Mesenchymal stem cell (in vitro differentiated cells and primary cell): ENCODE measurements around the gene TOPBP1.

Source experiments
- DNase-seq: peaks from one replicate; pipeline ENCODE4 v3.0.0-alpha.2; 2013
- H2AFZ ChIP-seq: one replicate; pipeline ENCODE4 v1.6.1; 2013; ENCODE audit warnings: low read depth, mild to moderate bottlenecking, control low read depth, inconsistent platforms, low read length, moderate library complexity
- H2AK5ac ChIP-seq: 2 replicates; pipeline ENCODE4 v1.6.1; 2013; ENCODE audit warnings: low read length, moderate library complexity, mild to moderate bottlenecking, inconsistent platforms; ENCODE audit not compliant: severe bottlenecking
- H2BK120ac ChIP-seq: one replicate; pipeline ENCODE4 v1.6.1; 2013; ENCODE audit warnings: low read depth, mild to moderate bottlenecking, inconsistent platforms, low read length, moderate library complexity
- H2BK12ac ChIP-seq, 2 experiments: one replicate each; pipeline ENCODE4 v1.6.1; 2013; ENCODE audit warnings: inconsistent platforms in 2 of 2, low read length in 2 of 2, mild to moderate bottlenecking in 2 of 2, moderate library complexity in 2 of 2, control low read depth in 1 of 2
- H2BK15ac ChIP-seq: one replicate; pipeline ENCODE4 v1.6.1; 2013; ENCODE audit warnings: mild to moderate bottlenecking, low read depth, inconsistent platforms; ENCODE audit not compliant: poor library complexity, severe bottlenecking
- H2BK5ac ChIP-seq: 2 replicates; pipeline ENCODE4 v1.6.1; 2013; ENCODE audit warnings: low read depth, mild to moderate bottlenecking, low read length, control low read depth, inconsistent platforms; ENCODE audit not compliant: poor library complexity, severe bottlenecking
- H3K14ac ChIP-seq, 2 experiments: one replicate each; pipeline ENCODE4 v1.6.1; 2013; ENCODE audit warnings: inconsistent platforms in 2 of 2, low read length in 2 of 2, control low read depth in 1 of 2, mild to moderate bottlenecking in 1 of 2, moderate library complexity in 1 of 2
- H3K18ac ChIP-seq, 2 experiments: one replicate each; pipeline ENCODE4 v1.6.1; 2013; ENCODE audit warnings: inconsistent platforms in 2 of 2, low read length in 2 of 2, control low read depth in 1 of 2, low read depth in 1 of 2, mild to moderate bottlenecking in 1 of 2
- H3K23ac ChIP-seq, 2 experiments: one replicate each; pipeline ENCODE4 v1.6.1; 2013; ENCODE audit warnings: inconsistent platforms in 2 of 2, low read length in 2 of 2, mild to moderate bottlenecking in 2 of 2, moderate library complexity in 2 of 2, control low read depth in 1 of 2
- H3K27ac ChIP-seq: 2 replicates; pipeline ENCODE4 v1.5.1; 2013; ENCODE audit warnings: mild to moderate bottlenecking, moderate library complexity, low read length, control low read depth, inconsistent platforms; ENCODE audit not compliant: poor library complexity, severe bottlenecking
- H3K27me3 ChIP-seq, 2 experiments: 2 replicates each; pipeline versions ENCODE4 v1.6.1 to v1.7.0; 2013; ENCODE audit warnings: low read length in 2 of 2, mild to moderate bottlenecking in 2 of 2, moderate library complexity in 2 of 2, control low read depth in 1 of 2, inconsistent platforms in 1 of 2; ENCODE audit not compliant: control insufficient read depth in 1 of 2, insufficient read depth in 1 of 2
- H3K36me3 ChIP-seq, 2 experiments: 2 replicates each; pipeline versions ENCODE4 v1.6.1 to v1.7.0; 2013; ENCODE audit warnings: low read length in 2 of 2, control low read depth in 1 of 2, inconsistent platforms in 1 of 2, low read depth in 1 of 2, mild to moderate bottlenecking in 1 of 2; ENCODE audit not compliant: insufficient read depth in 2 of 2, control insufficient read depth in 1 of 2
- H3K4ac ChIP-seq, 2 experiments: one replicate each; pipeline ENCODE4 v1.6.1; 2013; ENCODE audit warnings: inconsistent platforms in 2 of 2, low read length in 2 of 2, mild to moderate bottlenecking in 2 of 2, moderate library complexity in 2 of 2, control low read depth in 1 of 2, low read depth in 1 of 2
- H3K4me1 ChIP-seq: 2 replicates; pipeline ENCODE4 v1.6.1; 2013; ENCODE audit warnings: low read depth, low read length, control low read depth; ENCODE audit not compliant: control insufficient read depth, insufficient read depth
- H3K4me2 ChIP-seq: 2 replicates; pipeline ENCODE4 v1.6.1; 2013; ENCODE audit warnings: low read length, mild to moderate bottlenecking, inconsistent platforms; ENCODE audit not compliant: poor library complexity, severe bottlenecking
- H3K4me3 ChIP-seq, 2 experiments: 2 replicates each; pipeline versions ENCODE4 v1.5.1 to v1.7.0; 2013; ENCODE audit warnings: low read length in 2 of 2, mild to moderate bottlenecking in 2 of 2, control low read depth in 1 of 2, low read depth in 1 of 2; ENCODE audit not compliant: insufficient read depth in 1 of 2
- H3K79me1 ChIP-seq: replicated peaks from 2 replicates; pipeline ENCODE4 v1.6.1; 2013; ENCODE audit warnings: mild to moderate bottlenecking, control low read depth, low read length, inconsistent platforms; ENCODE audit not compliant: poor library complexity, severe bottlenecking
- H3K9ac ChIP-seq: 2 replicates; pipeline ENCODE4 v1.7.0; 2013; ENCODE audit warnings: mild to moderate bottlenecking, low read length, moderate library complexity
- H3K9me3 ChIP-seq: 2 replicates; pipeline ENCODE4 v1.7.0; 2013; ENCODE audit warnings: mild to moderate bottlenecking, low read length; ENCODE audit not compliant: control insufficient read depth
- H4K8ac ChIP-seq: one replicate; pipeline ENCODE4 v1.6.1; 2013; ENCODE audit warnings: inconsistent platforms, mild to moderate bottlenecking, low read length, moderate library complexity
- H4K91ac ChIP-seq: one replicate; pipeline ENCODE4 v1.6.1; 2013; ENCODE audit warnings: mild to moderate bottlenecking, low read length, inconsistent platforms
- WGBS: methylation state at CpG from one replicate; pipeline ENCODE4 v1.1.7; 2013; ENCODE audit warnings: mixed read lengths; 5-methylcytosine and 5-hydroxymethylcytosine counted together

Gene TOPBP1

GRCh38 chr3:133568294-133569014 lies 93.3 kb downstream of the TOPBP1 start:
- WGBS, result 14% methylated on average over 8 of the region's 8 CpGs
- Histone ChIP-seq H2AK5ac (peak overlapping the region; percentile 62), H4K91ac (no peak overlapping the region), H3K4me1 (peaks cover 16% of the 10 kb centered on the region), H3K27ac (peak overlapping the region; percentile 100), H3K4me2 (peak overlapping the region; percentile 11), H3K9me3 (no peaks in the 10 kb centered on the region), H3K79me1 (peaks cover 4% of the 10 kb centered on the region), H2BK5ac (peak overlapping the region; percentile 80), H3K4me3 (peak overlapping the region in 1 of 2 experiments; percentile 17), H3K14ac (no peak overlapping the region), H3K4ac (no peak overlapping the region), H2BK12ac (no peak overlapping the region), H3K9ac (no peak overlapping the region), H3K36me3 (no peaks in the 10 kb centered on the region), H3K18ac (peak overlapping the region; percentile 11 to 45), H3K23ac (no peak overlapping the region), H2BK15ac (no peak overlapping the region), H4K8ac (no peak overlapping the region), H2AFZ (no peak overlapping the region), H2BK120ac (no peak overlapping the region), H3K27me3 (no peaks in the 10 kb centered on the region)
- DNase-seq, result peak; percentile 90

GRCh38 chr3:133563816-133564215 lies 97.9 kb downstream of the TOPBP1 start:
- Histone ChIP-seq H2AFZ (no peak overlapping the region), H2BK5ac (no peak overlapping the region), H3K23ac (no peak overlapping the region), H3K14ac (no peak overlapping the region), H3K9me3 (no peaks in the 10 kb centered on the region), H2BK15ac (no peak overlapping the region), H4K91ac (no peak overlapping the region), H3K79me1 (no peaks in the 10 kb centered on the region), H2BK12ac (peak overlapping the region in 1 of 2 experiments; percentile 71), H3K4me3 (no peak overlapping the region), H3K4me2 (no peak overlapping the region), H2BK120ac (no peak overlapping the region), H3K27ac (no peak overlapping the region), H4K8ac (no peak overlapping the region), H3K18ac (peak overlapping the region in 1 of 2 experiments; percentile 66), H2AK5ac (no peak overlapping the region), H3K4me1 (peaks cover 8% of the 10 kb centered on the region), H3K9ac (no peak overlapping the region), H3K36me3 (no peaks in the 10 kb centered on the region), H3K4ac (no peak overlapping the region), H3K27me3 (no peaks in the 10 kb centered on the region)
- WGBS, result 91% methylated on average over 1 of the region's 1 CpG
- no peak for DNase-seq

GRCh38 chr3:133563186-133563591 lies 98.6 kb downstream of the TOPBP1 start:
- no peaks in the 10 kb centered on the region for H3K27me3 ChIP-seq
- peaks cover 6% of the 10 kb centered on the region for H3K4me1 ChIP-seq
- no peak overlapping the region for H2AK5ac ChIP-seq
- no peak overlapping the region for H2BK12ac ChIP-seq
- H2AFZ ChIP-seq, result no peak overlapping the region
- H4K8ac ChIP-seq, result no peak overlapping the region
- no peaks in the 10 kb centered on the region for H3K79me1 ChIP-seq
- no peak overlapping the region for H4K91ac ChIP-seq
- no peak overlapping the region for H3K27ac ChIP-seq
- H3K9me3 ChIP-seq, result no peaks in the 10 kb centered on the region
- H3K4ac ChIP-seq, result no peak overlapping the region
- H3K9ac ChIP-seq, result no peak overlapping the region
- H3K14ac ChIP-seq, result no peak overlapping the region
- no peak overlapping the region for H2BK15ac ChIP-seq
- H2BK5ac ChIP-seq, result no peak overlapping the region
- whole genome bisulfite sequencing, result no CpG with 5 or more reads among the region's 5 CpGs
- H3K4me2 ChIP-seq, result no peak overlapping the region
- DNase-seq, result peak; percentile 52
- no peak overlapping the region for H3K23ac ChIP-seq
- no peak overlapping the region for H3K4me3 ChIP-seq
- no peak overlapping the region for H3K18ac ChIP-seq
- no peak overlapping the region for H2BK120ac ChIP-seq
- H3K36me3 ChIP-seq, result no peaks in the 10 kb centered on the region

GRCh38 chr3:133562376-133562775 lies 99.4 kb downstream of the TOPBP1 start:
- WGBS, result 92% methylated on average over 1 of the region's 1 CpG
- Histone ChIP-seq H4K91ac (peak overlapping the region; percentile 22), H2BK15ac (peak overlapping the region; percentile 46), H3K18ac (peak overlapping the region; percentile 28 to 29), H3K36me3 (no peaks in the 10 kb centered on the region), H3K27me3 (no peaks in the 10 kb centered on the region), H3K9ac (no peak overlapping the region), H3K9me3 (no peaks in the 10 kb centered on the region), H2BK12ac (peak overlapping the region; percentile 29 to 50), H2BK5ac (no peak overlapping the region), H3K79me1 (no peaks in the 10 kb centered on the region), H2AK5ac (no peak overlapping the region), H3K4me2 (no peak overlapping the region), H3K4me1 (peaks cover 6% of the 10 kb centered on the region), H3K23ac (no peak overlapping the region), H3K14ac (no peak overlapping the region), H2AFZ (no peak overlapping the region), H3K27ac (no peak overlapping the region), H3K4me3 (no peak overlapping the region), H3K4ac (no peak overlapping the region), H4K8ac (peak overlapping the region; percentile 69), H2BK120ac (no peak overlapping the region)
- DNase-seq, result no peak
